ENCODE measurements around the gene SENP1. TPM values are rescaled to one million over a fixed set of nuclear protein-coding genes. Genes with fewer than 3 reads are reported as not detected.

The SENP1 gene
- total and polyA plus RNA-seq, 2 experiments from 2014 or later: 16.7 to 20.4 TPM

DNA sequence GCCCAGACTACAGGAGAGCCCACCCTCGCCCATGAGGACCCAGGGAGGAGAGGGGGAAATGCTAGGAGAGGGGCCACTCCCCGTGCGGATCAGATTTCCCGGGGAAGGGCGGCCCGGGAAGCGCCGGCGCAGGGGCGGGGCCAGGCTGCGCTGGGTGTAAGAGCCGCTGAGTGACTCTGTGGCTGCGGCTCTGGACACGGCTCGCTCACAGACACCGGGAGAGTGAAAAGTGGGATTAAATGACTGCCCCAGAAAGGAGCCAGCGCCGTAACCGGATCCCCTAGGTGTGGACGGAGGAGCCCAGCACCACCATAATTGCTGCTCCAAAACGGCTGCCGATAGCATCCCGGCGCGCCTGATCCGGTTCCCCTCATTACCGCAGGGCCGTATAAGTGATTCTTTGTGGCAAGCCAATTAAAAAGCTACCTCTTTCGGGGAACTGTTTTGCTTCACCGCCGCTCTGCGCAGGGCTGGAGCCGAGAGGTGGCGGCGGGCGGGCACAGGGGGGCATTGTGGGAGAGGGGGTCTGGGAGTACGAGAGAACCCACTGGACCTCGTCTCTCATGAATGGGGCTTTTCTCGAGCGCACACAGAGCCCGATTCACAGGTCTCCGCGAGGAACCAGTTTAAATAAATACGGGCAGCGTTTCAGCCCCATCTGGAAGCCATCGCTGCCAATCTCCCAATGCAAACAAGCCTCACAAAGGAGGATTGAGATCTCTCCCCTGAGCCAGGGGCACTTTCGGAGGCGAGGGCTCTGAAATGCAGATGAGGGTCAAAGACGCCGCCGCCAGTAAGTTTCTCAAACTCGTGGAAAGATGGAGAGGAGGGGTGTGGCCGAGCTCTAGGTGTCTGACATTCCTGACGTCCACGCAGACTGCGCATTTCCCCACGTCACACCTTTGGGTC is 104.1 kb downstream of the SENP1 start:
- Histone ChIP-seq H3K27ac (no peak overlapping the region), H3K9me3 (ENCODE audit: low read depth) (no peaks in the 10 kb centered on the region), H3K27me3 (peaks cover 31% of the 10 kb centered on the region), H3K36me3 (peaks cover 13% of the 10 kb centered on the region), H3K4me1 (ENCODE audit: low read depth) (peaks cover 24% of the 10 kb centered on the region), H3K4me3 (peak overlapping the region; percentile 35)
- DNase-seq (ENCODE audit: low read depth in 1 of 2, low spot score in 1 of 2): peak; percentile 43 to 83
- TF ChIP-seq, protein P1, sequence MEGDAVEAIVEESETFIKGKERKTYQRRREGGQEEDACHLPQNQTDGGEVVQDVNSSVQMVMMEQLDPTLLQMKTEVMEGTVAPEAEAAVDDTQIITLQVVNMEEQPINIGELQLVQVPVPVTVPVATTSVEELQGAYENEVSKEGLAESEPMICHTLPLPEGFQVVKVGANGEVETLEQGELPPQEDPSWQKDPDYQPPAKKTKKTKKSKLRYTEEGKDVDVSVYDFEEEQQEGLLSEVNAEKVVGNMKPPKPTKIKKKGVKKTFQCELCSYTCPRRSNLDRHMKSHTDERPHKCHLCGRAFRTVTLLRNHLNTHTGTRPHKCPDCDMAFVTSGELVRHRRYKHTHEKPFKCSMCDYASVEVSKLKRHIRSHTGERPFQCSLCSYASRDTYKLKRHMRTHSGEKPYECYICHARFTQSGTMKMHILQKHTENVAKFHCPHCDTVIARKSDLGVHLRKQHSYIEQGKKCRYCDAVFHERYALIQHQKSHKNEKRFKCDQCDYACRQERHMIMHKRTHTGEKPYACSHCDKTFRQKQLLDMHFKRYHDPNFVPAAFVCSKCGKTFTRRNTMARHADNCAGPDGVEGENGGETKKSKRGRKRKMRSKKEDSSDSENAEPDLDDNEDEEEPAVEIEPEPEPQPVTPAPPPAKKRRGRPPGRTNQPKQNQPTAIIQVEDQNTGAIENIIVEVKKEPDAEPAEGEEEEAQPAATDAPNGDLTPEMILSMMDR (IDR thresholded peaks at IDR 0.05; ENCODE audit: low read depth, low read length): no peak

DNA sequence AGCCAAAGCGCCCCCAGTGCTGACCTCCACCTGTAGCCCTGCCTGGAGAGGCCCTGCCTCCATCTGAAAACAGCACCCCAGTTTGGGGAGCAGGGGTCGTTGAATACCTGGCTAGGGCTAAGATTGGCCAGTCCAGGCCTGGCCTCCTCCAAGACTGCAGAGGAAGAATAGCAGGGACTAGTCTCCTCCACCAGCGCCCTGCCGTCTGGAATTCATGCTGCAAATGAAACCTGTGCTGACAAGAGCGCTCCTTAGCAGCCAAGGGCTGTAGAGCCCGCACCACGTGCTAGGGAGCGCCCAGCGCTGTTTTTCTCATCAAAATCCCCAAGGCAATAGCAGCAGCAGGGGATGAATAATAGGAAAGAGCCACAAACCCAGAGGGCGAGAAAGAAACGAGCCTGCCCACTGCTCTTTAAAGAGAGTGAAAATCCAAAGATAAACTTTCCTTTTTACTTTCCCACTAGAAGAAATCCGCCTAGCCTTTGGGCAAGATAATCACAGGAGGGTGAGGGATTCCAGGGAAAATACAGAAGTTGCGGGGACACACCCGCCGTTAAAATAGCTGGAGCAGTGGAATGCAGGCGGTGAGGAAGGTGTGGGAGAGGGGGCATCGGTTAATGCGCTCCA is 104.9 kb downstream of the SENP1 start:
- TF ChIP-seq, protein P1 (IDR thresholded peaks at IDR 0.05; ENCODE audit: low read depth, low read length): peak; percentile 3
- Histone ChIP-seq H3K4me1 (ENCODE audit: low read depth) (peaks cover 24% of the 10 kb centered on the region), H3K27me3 (peaks cover 24% of the 10 kb centered on the region), H3K27ac (no peak overlapping the region), H3K4me3 (peak overlapping the region; percentile 35), H3K9me3 (ENCODE audit: low read depth) (no peaks in the 10 kb centered on the region), H3K36me3 (peaks cover 19% of the 10 kb centered on the region)
- DNase-seq (ENCODE audit: low read depth in 1 of 2, low spot score in 1 of 2): peak; percentile 74 to 78

DNA sequence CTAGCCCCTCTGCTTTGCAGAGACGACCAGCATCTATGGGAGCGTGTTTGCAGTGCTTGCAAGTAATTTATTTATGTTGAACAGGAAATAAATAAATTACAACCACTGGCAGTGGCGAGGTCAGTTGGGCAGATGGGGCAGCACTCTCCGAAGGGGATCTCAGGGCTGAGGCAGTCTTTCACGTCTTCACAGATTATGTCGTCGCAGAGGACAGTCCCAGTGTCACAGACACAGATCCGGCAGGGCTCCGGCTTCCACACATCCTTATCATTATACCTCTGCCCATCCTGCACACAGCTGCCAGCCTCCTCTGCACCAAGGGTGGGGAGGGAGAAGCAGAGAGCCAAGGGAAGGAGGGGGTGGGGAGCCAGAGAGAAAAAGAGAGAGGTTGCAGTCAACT is 106.1 kb downstream of the SENP1 start:
- Histone ChIP-seq H3K4me3 (no peak overlapping the region), H3K9me3 (ENCODE audit: low read depth) (no peaks in the 10 kb centered on the region), H3K27me3 (peaks cover 15% of the 10 kb centered on the region), H3K36me3 (peaks cover 26% of the 10 kb centered on the region), H3K27ac (no peak overlapping the region), H3K4me1 (ENCODE audit: low read depth) (peaks cover 17% of the 10 kb centered on the region)
- TF ChIP-seq, protein P1 (IDR thresholded peaks at IDR 0.05; ENCODE audit: low read depth, low read length): no peak
- DNase-seq (ENCODE audit: low read depth in 1 of 2, low spot score in 1 of 2): no peak

DNA sequence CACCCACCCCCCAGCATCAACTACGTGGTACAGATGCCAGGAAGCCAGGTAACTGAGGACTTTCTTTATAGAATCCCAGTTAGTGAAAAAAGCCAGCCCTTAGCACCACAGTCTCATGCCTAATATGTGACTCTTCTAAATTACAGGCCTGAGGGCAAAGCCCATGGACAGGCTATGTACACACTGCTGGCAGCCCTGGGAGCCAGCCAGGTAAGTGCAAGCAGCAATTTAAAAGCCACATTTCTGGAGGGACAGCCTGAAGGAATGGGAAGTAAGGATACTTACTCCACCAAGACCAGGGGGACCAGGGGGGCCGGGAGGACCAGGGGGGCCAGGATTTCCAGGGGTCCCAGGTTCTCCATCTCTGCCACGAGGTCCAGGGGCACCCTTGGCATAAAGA is 108.6 kb downstream of the SENP1 start:
- TF ChIP-seq, protein P1 (IDR thresholded peaks at IDR 0.05; ENCODE audit: low read depth, low read length): no peak
- no peak for DNase-seq (ENCODE audit: low read depth in 1 of 2, low spot score in 1 of 2)
- no peak overlapping the region for H3K4me3 ChIP-seq
- H3K9me3 ChIP-seq (ENCODE audit: low read depth): no peaks in the 10 kb centered on the region
- peaks cover 39% of the 10 kb centered on the region for H3K36me3 ChIP-seq
- peaks cover 2% of the 10 kb centered on the region for H3K27me3 ChIP-seq
- H3K4me1 ChIP-seq (ENCODE audit: low read depth): peaks cover 6% of the 10 kb centered on the region
- no peak overlapping the region for H3K27ac ChIP-seq

DNA sequence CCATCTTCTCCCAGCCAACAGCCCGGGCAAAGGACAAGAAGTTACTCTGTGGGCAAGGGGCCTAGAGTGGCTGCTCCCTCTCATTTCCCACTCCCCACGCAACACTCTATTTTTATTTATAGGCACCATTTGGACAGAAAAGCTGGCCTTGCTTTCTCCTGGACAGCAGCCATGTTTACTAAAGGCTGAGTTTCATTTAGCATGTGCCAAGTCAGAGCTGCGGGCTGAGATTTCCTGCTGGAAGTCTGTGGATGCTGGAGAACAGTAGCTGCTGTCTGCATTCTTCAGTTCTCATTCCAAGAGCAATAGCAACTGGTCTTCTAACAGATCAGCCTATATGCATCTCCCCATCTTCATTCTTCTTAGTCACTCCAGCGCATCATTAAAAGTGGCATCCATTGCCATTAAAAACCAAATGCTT is 109.9 kb downstream of the SENP1 start:
- Histone ChIP-seq H3K27ac (no peak overlapping the region), H3K36me3 (peaks cover 39% of the 10 kb centered on the region), H3K9me3 (ENCODE audit: low read depth) (no peaks in the 10 kb centered on the region), H3K4me1 (ENCODE audit: low read depth) (peaks cover 4% of the 10 kb centered on the region), H3K27me3 (peaks cover 2% of the 10 kb centered on the region), H3K4me3 (no peak overlapping the region)
- DNase-seq (ENCODE audit: low read depth in 1 of 2, low spot score in 1 of 2): peak in 1 of 2 donors; percentile 90
- TF ChIP-seq, protein P1 (IDR thresholded peaks at IDR 0.05; ENCODE audit: low read depth, low read length): no peak

Data from cardiac muscle cell (in vitro differentiated cells and primary cell).